Stimulated activated CD4-positive, alpha-beta T cell treated with anti-CD3 and anti-CD28 coated beads, TNF-alpha, amount 100 ng/mL, for 48 hours (primary cell): Measurements from ENCODE around the gene MOB3A.
"Not testable (repeated sequence)": the region's sequence is repeated elsewhere in the genome, so short reads cannot be mapped to it uniquely, and the experiment has no call there.

ENCODE experiments used
- DNase-seq, 3 donors: peaks; one replicate each; pipeline ENCODE4 v3.0.0-alpha.2; 2020; ENCODE audit warnings: low read depth in 3 of 3

The MOB3A gene

GRCh38 chr19:2034253-2034652, 61.9 kb downstream of the MOB3A start:
- DNase-seq = not testable (repeated sequence)

DNA sequence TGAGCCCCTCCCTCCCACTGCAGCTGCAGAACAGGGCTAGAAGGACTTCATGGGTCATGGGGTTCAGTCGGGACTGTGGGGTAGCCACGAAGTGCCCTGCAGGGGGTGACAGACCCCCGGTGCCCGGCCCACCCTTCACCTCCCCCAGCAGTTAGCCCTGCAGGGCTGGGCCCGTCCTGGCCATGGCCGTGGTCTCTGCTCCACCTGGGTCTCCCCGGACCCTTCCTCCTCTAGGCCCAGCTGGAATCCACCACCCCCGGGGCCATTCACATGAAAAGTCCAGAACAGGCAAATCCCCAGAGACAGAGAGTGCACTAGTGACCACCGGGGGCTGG, 62.3 kb downstream of the MOB3A start:
- DNase-seq = no peak

DNA sequence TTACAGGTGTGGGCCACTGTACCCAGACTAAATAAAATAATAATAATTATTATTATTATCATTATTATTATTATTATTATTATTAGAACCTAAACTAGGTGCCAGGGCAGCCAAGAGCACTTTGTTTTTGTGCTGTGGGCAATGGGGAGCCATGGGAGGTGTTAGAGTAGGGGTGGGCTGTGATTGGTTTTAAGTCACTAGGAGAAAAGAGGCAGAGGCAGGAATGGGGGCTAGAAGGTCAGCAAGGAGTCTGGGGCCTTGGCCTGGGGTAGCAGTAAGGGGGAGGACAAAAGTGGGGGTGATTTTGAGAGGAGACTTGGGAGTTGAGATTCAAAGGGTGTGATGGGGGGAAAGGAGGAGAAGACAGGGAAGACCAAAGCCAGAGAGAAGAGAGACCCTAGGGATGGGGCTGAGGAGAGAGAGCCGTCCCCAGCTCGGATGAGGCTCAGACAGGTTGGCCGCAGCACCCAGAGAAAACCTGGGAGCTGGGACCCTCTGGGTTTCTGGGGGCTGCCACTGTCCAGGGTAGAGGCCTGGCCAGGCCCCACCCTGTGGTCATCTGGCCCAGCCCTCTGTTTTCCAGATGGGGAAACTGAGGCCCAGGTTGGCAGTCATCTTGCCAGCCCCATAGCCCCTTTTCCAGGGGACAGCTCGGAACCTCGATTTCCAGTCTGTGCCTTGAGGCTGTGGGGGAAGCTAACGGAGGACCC, 62.9 kb downstream of the MOB3A start:
- DNase-seq = no peak

DNA sequence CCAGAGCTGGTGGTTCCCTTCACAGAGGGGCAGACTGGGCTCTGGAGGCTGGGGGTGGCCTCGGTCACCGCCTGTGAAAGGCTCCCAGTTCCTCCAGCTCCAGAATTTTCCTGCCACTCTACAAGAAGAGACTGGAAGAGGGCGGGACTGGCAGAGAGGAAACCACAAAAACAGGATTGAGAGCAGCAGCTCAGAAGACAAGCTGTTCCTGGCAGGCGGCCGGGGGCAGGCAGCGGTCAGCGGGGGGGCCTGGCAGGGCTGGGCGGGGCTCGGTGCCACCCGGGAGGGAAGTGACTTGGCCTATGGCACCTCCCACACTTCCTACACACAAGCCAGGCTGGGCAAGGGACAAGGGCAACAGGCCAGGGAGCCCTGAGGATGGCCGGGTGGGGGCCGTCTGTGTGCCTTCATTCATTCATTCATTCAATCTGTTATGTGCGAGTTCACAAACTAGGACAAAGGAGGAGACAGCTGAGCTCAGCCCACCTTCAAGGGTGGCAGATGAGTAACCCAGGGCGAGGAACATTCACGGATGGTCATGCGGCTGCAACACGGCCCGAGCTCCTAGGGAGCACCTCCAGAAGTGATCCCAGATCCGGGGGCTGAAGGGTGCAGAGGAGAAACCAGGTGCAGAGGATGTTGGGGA, 63.7 kb downstream of the MOB3A start:
- DNase-seq = no peak

- DNase-seq = no peak
Measured at GRCh38 chr19:2027361-2027760, 68.8 kb downstream of the MOB3A start.

DNA sequence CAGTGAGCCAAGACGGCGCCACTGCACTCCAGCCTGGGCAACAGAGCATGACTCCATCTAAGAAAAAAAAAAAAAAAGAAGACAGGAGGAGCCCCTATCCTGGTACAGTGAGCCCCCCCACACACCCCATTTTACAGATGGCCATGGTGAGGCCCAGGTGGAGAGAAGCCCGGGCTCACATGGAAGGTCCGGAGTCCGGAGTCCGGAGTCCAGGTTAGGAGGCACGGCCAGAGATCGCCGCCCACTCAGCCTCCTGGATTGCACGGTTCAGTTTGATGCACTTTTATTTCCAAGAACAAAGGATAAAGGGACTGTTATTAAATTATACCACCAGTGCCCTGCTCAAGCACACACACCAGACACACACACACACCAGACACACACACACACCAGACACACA, 69.4 kb downstream of the MOB3A start:
- DNase-seq = no peak

GRCh38 chr19:2022289-2022688, 73.8 kb downstream of the MOB3A start:
- DNase-seq = no peak

DNA sequence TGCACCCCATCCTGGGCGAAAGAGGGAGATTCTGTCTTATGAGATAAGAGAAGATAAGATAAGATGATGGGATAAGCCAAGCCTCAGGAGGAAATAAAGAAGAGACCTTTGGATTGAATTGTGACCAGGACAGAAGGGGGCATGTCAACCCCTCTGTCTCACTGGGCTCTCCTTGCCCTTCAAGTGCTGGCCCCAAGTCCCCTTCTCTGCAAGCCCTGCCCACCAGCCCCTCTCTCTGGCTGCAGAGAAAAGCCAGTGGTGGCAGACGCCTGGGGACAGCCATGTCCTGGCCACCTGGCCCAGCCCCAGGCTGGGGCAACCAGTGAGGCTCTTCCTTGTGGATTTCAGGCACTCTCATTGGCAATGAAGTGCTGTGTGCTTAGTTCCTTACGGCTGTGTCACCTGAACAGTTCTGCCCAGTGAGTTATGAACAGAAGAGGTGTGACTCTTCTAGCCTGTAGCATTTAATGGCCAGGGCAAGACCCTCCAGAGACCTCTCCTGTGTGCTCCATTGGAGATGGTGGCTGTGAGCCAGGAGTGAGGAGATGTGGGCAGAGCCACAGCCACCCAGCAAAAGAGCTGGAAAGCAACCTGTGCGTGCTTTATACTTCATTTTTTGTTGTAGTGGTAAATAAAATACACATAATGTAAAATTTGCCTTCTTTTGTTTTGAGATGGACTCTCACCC, 74.5 kb downstream of the MOB3A start:
- DNase-seq = no peak
